Ishikawa (cell line): ENCODE results near the gene ANXA1.

Experiments used
- CEBPB ChIP-seq: IDR thresholded peaks from 2 replicates; pipeline ENCODE4 v1.6.1; 2012
- EP300 ChIP-seq: IDR thresholded peaks from 2 replicates; pipeline ENCODE4 v1.6.1; 2012; ENCODE audit warnings: borderline replicate concordance
- NFIC ChIP-seq: IDR thresholded peaks from 2 replicates; pipeline ENCODE4 v1.6.1; 2012
- TAF1 ChIP-seq: IDR thresholded peaks from 2 replicates; pipeline ENCODE4 v1.6.1; 2012; ENCODE audit warnings: low read depth, mild to moderate bottlenecking
- TEAD4 ChIP-seq: IDR thresholded peaks from 2 replicates; pipeline ENCODE4 v1.6.1; 2012
- TF ChIP-seq, protein P1 (sequence below): IDR thresholded peaks from 2 replicates; pipeline ENCODE4 v1.6.1; 2012; ENCODE audit warnings: low read depth, mild to moderate bottlenecking

DNA sequence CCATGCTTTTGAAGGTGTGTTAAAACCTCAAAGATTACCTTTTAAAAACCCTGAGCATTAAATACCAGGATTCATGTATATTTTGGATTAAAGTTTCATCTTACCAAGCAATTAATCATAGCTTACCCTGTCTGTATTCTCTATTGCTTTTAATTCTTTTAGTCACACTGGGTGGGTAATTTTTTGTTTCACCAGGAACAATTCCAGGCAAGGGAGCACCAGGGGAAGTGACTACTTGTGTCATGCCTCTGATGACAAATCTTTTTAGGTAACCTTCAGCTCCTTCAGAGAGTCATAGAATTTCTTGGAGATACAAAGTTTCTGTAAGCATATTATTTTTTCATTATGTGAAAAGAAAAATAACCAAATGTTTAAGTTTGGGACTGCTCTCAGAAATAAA, 33.4 kb upstream of the ANXA1 start:
- TF ChIP-seq EP300 = no peak
- TF ChIP-seq, protein P1, sequence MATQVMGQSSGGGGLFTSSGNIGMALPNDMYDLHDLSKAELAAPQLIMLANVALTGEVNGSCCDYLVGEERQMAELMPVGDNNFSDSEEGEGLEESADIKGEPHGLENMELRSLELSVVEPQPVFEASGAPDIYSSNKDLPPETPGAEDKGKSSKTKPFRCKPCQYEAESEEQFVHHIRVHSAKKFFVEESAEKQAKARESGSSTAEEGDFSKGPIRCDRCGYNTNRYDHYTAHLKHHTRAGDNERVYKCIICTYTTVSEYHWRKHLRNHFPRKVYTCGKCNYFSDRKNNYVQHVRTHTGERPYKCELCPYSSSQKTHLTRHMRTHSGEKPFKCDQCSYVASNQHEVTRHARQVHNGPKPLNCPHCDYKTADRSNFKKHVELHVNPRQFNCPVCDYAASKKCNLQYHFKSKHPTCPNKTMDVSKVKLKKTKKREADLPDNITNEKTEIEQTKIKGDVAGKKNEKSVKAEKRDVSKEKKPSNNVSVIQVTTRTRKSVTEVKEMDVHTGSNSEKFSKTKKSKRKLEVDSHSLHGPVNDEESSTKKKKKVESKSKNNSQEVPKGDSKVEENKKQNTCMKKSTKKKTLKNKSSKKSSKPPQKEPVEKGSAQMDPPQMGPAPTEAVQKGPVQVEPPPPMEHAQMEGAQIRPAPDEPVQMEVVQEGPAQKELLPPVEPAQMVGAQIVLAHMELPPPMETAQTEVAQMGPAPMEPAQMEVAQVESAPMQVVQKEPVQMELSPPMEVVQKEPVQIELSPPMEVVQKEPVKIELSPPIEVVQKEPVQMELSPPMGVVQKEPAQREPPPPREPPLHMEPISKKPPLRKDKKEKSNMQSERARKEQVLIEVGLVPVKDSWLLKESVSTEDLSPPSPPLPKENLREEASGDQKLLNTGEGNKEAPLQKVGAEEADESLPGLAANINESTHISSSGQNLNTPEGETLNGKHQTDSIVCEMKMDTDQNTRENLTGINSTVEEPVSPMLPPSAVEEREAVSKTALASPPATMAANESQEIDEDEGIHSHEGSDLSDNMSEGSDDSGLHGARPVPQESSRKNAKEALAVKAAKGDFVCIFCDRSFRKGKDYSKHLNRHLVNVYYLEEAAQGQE = no peak
- no peak for TF ChIP-seq TEAD4
- TF ChIP-seq NFIC = no peak
- TF ChIP-seq TAF1 = no peak
- TF ChIP-seq CEBPB = no peak
